Activated T-cell treated with anti-CD3 and anti-CD28 coated beads for 48 hours (primary cell): ENCODE data around the gene TGFA.

Experiments used
- DNase-seq: peaks from one replicate; pipeline ENCODE4 v3.0.0-alpha.2; 2020; ENCODE audit warnings: low read depth

The TGFA gene

DNA sequence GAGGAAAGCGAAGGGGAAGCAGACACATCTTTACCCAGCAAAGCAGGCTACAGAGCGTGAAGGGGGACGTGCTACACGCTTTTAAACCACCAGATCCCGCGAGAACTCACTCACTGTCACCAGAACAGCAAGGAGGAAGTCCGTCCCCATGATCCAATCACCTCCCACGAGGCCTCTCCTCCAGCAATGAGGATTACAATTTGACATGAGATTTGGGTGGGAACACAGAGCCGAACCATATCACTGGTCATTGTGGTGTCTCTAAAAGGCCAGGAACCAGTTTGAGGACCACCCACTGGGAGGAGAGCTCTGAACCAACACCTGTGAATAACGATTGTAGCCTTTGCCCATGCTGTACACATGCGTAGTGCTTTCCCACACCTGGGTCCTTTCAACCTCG, 135.1 kb downstream of the TGFA start:
- DNase-seq, result no peak

DNA sequence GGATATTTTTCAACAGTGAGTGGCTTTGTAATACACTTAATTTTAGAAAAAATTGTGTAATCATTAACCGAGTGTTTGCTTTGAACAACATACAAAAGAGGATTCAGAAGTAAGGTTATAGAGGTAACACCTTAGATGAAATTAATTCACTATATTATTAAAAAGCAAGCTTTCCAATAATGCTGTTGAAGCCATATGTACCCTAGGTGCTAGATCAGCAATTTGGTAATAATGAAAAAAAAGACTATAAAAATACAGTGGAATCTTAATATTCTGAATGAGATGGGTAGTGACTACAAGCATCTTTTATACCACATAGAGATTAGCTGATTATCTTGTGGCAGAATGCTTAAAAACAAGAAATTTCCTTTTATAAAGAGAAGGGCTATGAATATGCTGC, 136.6 kb downstream of the TGFA start:
- DNase-seq, result no peak

GRCh38 chr2:70412294-70413070, 141.1 kb downstream of the TGFA start:
- DNase-seq, result no peak

DNA sequence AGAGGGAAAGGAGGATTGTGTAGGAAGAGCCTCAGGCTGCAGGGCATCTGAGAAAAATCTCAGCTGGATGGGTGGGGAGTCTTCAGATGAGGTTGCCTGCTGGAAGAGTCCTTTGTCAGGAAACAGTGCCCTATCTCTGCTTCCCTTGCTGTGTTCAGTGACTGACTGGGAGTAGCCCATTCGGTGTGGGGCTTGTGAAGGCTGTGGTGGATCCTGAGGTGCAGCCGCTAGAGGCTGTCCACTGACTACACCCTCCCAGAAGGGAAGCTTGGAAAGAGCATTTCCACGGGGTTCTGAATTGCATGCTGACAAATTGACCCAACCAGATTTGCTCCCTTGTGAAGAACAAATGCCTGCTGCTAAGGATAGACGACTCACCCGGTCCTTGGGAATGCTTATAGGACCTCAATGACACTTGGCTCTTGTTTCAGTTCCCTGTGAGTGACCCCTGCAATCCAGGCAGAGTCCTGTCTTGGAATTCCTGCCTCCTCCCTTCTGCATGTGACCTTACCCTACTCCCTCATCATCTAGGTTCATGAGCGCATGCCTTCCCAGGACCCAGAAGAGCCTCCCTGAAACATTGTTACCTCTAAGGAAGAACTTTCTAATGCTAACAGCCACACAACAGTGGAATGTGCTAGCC, 142.0 kb downstream of the TGFA start:
- DNase-seq, result no peak

GRCh38 chr2:70403267-70404053, 150.2 kb downstream of the TGFA start:
- no peak for DNase-seq

DNA sequence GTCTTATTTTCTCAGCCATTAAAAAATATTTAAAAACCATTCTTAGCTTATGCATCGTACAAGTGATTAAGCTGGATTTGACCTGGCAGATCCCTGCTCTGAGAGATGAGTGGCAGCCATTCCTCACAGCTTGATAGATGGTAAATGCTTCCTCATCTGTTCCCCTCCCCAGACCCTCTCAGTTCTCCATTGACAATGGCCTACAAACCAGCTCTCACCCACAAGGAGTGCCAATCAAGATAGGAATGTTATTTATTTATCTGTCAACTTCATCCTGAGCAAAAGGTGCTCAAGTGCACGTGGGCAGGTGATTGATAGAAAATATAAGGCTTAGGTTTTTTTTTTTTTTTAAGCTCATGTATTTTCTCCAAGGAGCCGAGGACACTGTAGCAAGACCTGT, 153.1 kb downstream of the TGFA start:
- DNase-seq, result no peak

GRCh38 chr2:70399046-70399445, 154.6 kb downstream of the TGFA start:
- DNase-seq, result no peak
